ENCODE data around the gene KLHL21.
"Not testable (repeated sequence)": the region's sequence is repeated elsewhere in the genome, so short reads cannot be mapped to it uniquely, and the experiment has no call there.

Gene KLHL21

GRCh38 chr1:6581561-6582305 lies 20.9 kb downstream of the KLHL21 start:
- peak; percentile 78 for DNase-seq

GRCh38 chr1:6580593-6581409 lies 21.9 kb downstream of the KLHL21 start:
- DNase-seq = peak; percentile 74

GRCh38 chr1:6580119-6580592 lies 22.5 kb downstream of the KLHL21 start:
- no peak for DNase-seq

GRCh38 chr1:6579374-6580118 lies 23.1 kb downstream of the KLHL21 start, which contains the start of gene ZBTB48:
Gene ZBTB48 (plus strand): TSS chr1:6579994. CDS start chr1:6580610, 616 bp downstream.
- DNase-seq = peak; percentile 92

GRCh38 chr1:6578624-6579373 lies 23.9 kb downstream of the KLHL21 start:
- peak; percentile 27 for DNase-seq

- no peak for DNase-seq
These were observed 24.7 kb downstream of the KLHL21 start for GRCh38 chr1:6577831-6578525.

GRCh38 chr1:6574818-6575217 lies 27.9 kb downstream of the KLHL21 start:
- no peak for DNase-seq

- no peak for DNase-seq
These were observed 28.5 kb downstream of the KLHL21 start for GRCh38 chr1:6574025-6574620.

GRCh38 chr1:6572653-6573383 lies 29.9 kb downstream of the KLHL21 start:
- DNase-seq = no peak

GRCh38 chr1:6570987-6571386 lies 31.7 kb downstream of the KLHL21 start:
- DNase-seq = no peak

- no peak for DNase-seq
These were observed 32.6 kb downstream of the KLHL21 start for GRCh38 chr1:6570100-6570499.

- DNase-seq = no peak
These were observed 33.6 kb downstream of the KLHL21 start for GRCh38 chr1:6569033-6569432.

- no peak for DNase-seq
These were observed 42.4 kb downstream of the KLHL21 start for GRCh38 chr1:6560267-6560666.

GRCh38 chr1:6559161-6559560 lies 43.5 kb downstream of the KLHL21 start:
- not testable (repeated sequence) for DNase-seq

GRCh38 chr1:6557597-6557996 lies 45.1 kb downstream of the KLHL21 start:
- no peak for DNase-seq

- DNase-seq = no peak
These were observed 47.5 kb downstream of the KLHL21 start, which contains the start of gene TAS1R1 for GRCh38 chr1:6554907-6555778. Gene TAS1R1 (plus strand): TSS chr1:6555307. CDS start chr1:6555374, 67 bp downstream.

- peak; percentile 52 for DNase-seq
These were observed 48.4 kb downstream of the KLHL21 start, which contains the start of gene NOL9 for GRCh38 chr1:6554031-6554906. Gene NOL9 (minus strand): TSS chr1:6554513. CDS start chr1:6554502, 11 bp downstream.

- DNase-seq = no peak
These were observed 55.4 kb downstream of the KLHL21 start for GRCh38 chr1:6547301-6547700.
